Body of pancreas (tissue), 4 donors: ENCODE measurements around the gene MAGI1. TPM values are rescaled to one million over a fixed set of nuclear protein-coding genes. Genes with fewer than 3 reads are reported as not detected.
A peak's percentile ranks its signal among the peaks of the same experiment; 100 is the strongest.

Experiments used
- ATAC-seq: fragments of 150-250 bp; one replicate; pipeline ENCODE4 v1.9.1; 2016
- DNase-seq, 4 donors: peaks; one replicate each; pipeline ENCODE4 v3.0.0-alpha.2; 2019
- H3K27ac ChIP-seq, 4 donors: fragments of 200-600 bp; sonication (generic); 1 replicate in 3 of 4; 2 replicates in 1 of 4; pipeline versions ENCODE4 v1.5.1 to v1.6.1; 2016 to 2019; ENCODE audit warnings: mild to moderate bottlenecking in 1 of 4, mixed read lengths in 1 of 4, moderate library complexity in 1 of 4
- H3K27me3 ChIP-seq, 2 donors: fragments of 200-600 bp; sonication (generic); one replicate each; pipeline ENCODE4 v1.6.0; 2016; ENCODE audit warnings: mild to moderate bottlenecking in 1 of 2
- H3K36me3 ChIP-seq, 2 donors: fragments of 200-600 bp; sonication (generic); replicated peaks in 1 of 2; 2 replicates each; pipeline ENCODE4 v1.5.1; 2016; ENCODE audit warnings: low read depth in 2 of 2; ENCODE audit not compliant: insufficient read depth in 1 of 2
- H3K4me1 ChIP-seq: fragments of 200-600 bp; sonication (generic); one replicate; pipeline ENCODE4 v1.6.0; 2016
- H3K4me3 ChIP-seq, 2 donors: fragments of 200-600 bp; sonication (generic); 1 replicate in 1 of 2; 2 replicates in 1 of 2; pipeline ENCODE4 v1.5.1; 2016 to 2019
- H3K9me3 ChIP-seq, 3 donors: fragments of 200-600 bp; sonication (generic); 1 replicate in 2 of 3; 2 replicates in 1 of 3; pipeline ENCODE4 v1.5.1; 2016
- CTCF ChIP-seq, 7 experiments: fragments of 450-650 bp in 4 of 7; fragments of 200-600 bp in 3 of 7; sonication (generic) in 3 of 7; IDR thresholded peaks; one replicate each; pipeline ENCODE4 v1.5.1; 2016 to 2019; ENCODE audit warnings: antibody characterized with exemption in 7 of 7
- POLR2A ChIP-seq, 3 donors: fragments of 450-650 bp; IDR thresholded peaks; one replicate each; pipeline ENCODE4 v1.6.1; 2016; ENCODE audit warnings: antibody characterized with exemption in 3 of 3, mild to moderate bottlenecking in 2 of 3
- WGBS, 2 donors: methylation state at CpG; one replicate each; pipeline ENCODE4 v1.1.5; 2017; 5-methylcytosine and 5-hydroxymethylcytosine counted together
- intact Hi-C: fragments of 100-400 bp; cut with DNase I; formaldehyde crosslinking; loops from one replicate; pipeline ENCODE4 v1.15.1; 2023
- total RNA-seq, 2 donors: library from RNA; depleted of rRNA; stranded (reverse); fragments of >200 nt; gene quantifications; one replicate each; pipeline ENCODE4 v1.1.0, GENCODE V29; 2016

MAGI1 gene
- total RNA-seq, 2 donors from 2014 or later = 44.2 to 63.6 TPM

- no peak overlapping the region for H3K4me3 ChIP-seq
- no peaks in the 10 kb centered on the region for H3K27me3 ChIP-seq
- 90 to 93% methylated on average over 7 of the region's 7 CpGs for WGBS, 2 donors
- H3K36me3 ChIP-seq = no peaks in the 10 kb centered on the region
- DNase-seq = no peak
- no peaks in the 10 kb centered on the region for H3K9me3 ChIP-seq
- no peaks in the 10 kb centered on the region for H3K4me1 ChIP-seq
- H3K27ac ChIP-seq = no peak overlapping the region
- TF ChIP-seq POLR2A (IDR thresholded peaks at IDR 0.05) (no peak), CTCF (IDR thresholded peaks at IDR 0.05) (no peak)
- no peak for ATAC-seq
- intact Hi-C loops = no loop called here
Observed at GRCh38 chr3:65444447-65444815, 594.3 kb downstream of the MAGI1 start.

GRCh38 chr3:65443739-65444446 is 594.8 kb downstream of the MAGI1 start:
- intact Hi-C loops = no loop called here
- Histone ChIP-seq H3K27me3 (no peaks in the 10 kb centered on the region), H3K4me1 (no peaks in the 10 kb centered on the region), H3K36me3 (no peaks in the 10 kb centered on the region), H3K27ac (no peak overlapping the region), H3K4me3 (no peak overlapping the region), H3K9me3 (no peaks in the 10 kb centered on the region)
- 87 to 93% methylated on average over 4 of the region's 4 CpGs for WGBS, 2 donors
- DNase-seq (no peak), ATAC-seq (no peak)
- TF ChIP-seq CTCF (IDR thresholded peaks at IDR 0.05) (no peak), POLR2A (IDR thresholded peaks at IDR 0.05) (no peak)

- DNase-seq (peak; percentile 27 to 49 (median 38)), ATAC-seq (peak; percentile 38)
- 22 to 40% methylated on average over 6 of the region's 6 CpGs for WGBS, 2 donors
- intact Hi-C loops = no loop called here
- Histone ChIP-seq H3K4me3 (no peak overlapping the region), H3K4me1 (no peaks in the 10 kb centered on the region), H3K27me3 (no peaks in the 10 kb centered on the region), H3K36me3 (peaks cover 0 to 2% of the 10 kb centered on the region in 2 donors), H3K27ac (no peak overlapping the region), H3K9me3 (no peaks in the 10 kb centered on the region)
- TF ChIP-seq POLR2A (IDR thresholded peaks at IDR 0.05) (no peak), CTCF (IDR thresholded peaks at IDR 0.05) (peak in 4 of 7 experiments; percentile 31 to 50 (median 42))
Observed at GRCh38 chr3:65439641-65440284, 599.0 kb downstream of the MAGI1 start.

GRCh38 chr3:65438612-65439011 is 600.1 kb downstream of the MAGI1 start:
- 89 to 95% methylated on average over 1 of the region's 1 CpG for WGBS, 2 donors
- no peak overlapping the region for H3K4me3 ChIP-seq
- H3K9me3 ChIP-seq = no peaks in the 10 kb centered on the region
- ATAC-seq (no peak), DNase-seq (no peak)
- TF ChIP-seq POLR2A (IDR thresholded peaks at IDR 0.05) (no peak), CTCF (IDR thresholded peaks at IDR 0.05) (no peak)
- intact Hi-C loops = no loop called here
- H3K4me1 ChIP-seq = no peaks in the 10 kb centered on the region
- no peak overlapping the region for H3K27ac ChIP-seq
- H3K36me3 ChIP-seq = peaks cover 0 to 2% of the 10 kb centered on the region in 2 donors
- H3K27me3 ChIP-seq = no peaks in the 10 kb centered on the region
